BLaER1 (cell line): ENCODE measurements around the gene CFAP97D1.

Source experiments
- H3K27ac ChIP-seq: shearing (Covaris generic); formaldehyde crosslinking; 2 replicates; pipeline ENCODE4 v1.8.1; 2022
- H3K27me3 ChIP-seq: shearing (Covaris generic); formaldehyde crosslinking; 2 replicates; pipeline ENCODE4 v1.8.1; 2022
- H3K36me3 ChIP-seq: shearing (Covaris generic); formaldehyde crosslinking; 2 replicates; pipeline ENCODE4 v1.8.1; 2022
- H3K4me1 ChIP-seq: shearing (Covaris generic); formaldehyde crosslinking; 2 replicates; pipeline ENCODE4 v1.8.1; 2022
- H3K4me2 ChIP-seq: shearing (Covaris generic); formaldehyde crosslinking; 2 replicates; pipeline ENCODE4 v1.8.1; 2022
- H3K4me3 ChIP-seq: shearing (Covaris generic); formaldehyde crosslinking; 2 replicates; pipeline ENCODE4 v1.8.1; 2022
- H3K9ac ChIP-seq: shearing (Covaris generic); formaldehyde crosslinking; 2 replicates; pipeline ENCODE4 v1.8.1; 2022
- H3K9me3 ChIP-seq: shearing (Covaris generic); formaldehyde crosslinking; 2 replicates; pipeline ENCODE4 v1.8.1; 2022
- H4K20me1 ChIP-seq: shearing (Covaris generic); formaldehyde crosslinking; 2 replicates; pipeline ENCODE4 v1.8.1; 2022
- Cebpa-rat ChIP-seq: shearing (Covaris generic); IDR thresholded peaks from 2 replicates; pipeline ENCODE4 v1.8.1; 2022

Gene CFAP97D1

GRCh38 chr17:43809121-43809520 lies 28.9 kb downstream of the CFAP97D1 start:
- Histone ChIP-seq H4K20me1 (no peaks in the 10 kb centered on the region), H3K4me3 (no peak overlapping the region), H3K4me2 (no peak overlapping the region), H3K27ac (no peak overlapping the region), H3K4me1 (no peaks in the 10 kb centered on the region), H3K9me3 (no peaks in the 10 kb centered on the region), H3K27me3 (no peaks in the 10 kb centered on the region), H3K36me3 (peaks cover 8% of the 10 kb centered on the region), H3K9ac (no peak overlapping the region)
- TF ChIP-seq Cebpa-rat: no peak

DNA sequence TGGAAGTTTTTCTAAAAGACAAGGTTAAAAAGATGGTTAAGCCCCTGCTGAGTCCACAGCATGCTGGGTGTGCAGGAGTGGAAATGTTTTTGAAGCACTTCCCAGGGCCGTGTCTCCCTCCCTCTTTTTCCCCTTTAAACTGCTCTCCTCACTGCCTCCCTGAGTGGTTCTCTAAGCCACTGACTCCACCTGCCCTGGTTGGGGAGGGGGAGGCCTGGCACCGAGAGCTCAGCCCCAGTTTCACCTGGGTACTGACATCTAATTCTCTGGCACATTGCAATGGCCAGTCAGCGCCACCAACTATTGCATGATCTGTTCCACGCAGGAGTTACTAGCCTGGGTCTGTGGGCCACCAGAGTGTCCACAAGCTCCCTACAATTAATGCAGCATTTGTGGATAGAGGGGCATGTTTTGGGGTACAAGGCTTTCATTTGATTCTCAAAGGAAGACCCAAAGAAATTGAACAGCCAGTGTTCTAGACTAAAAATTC lies 30.0 kb downstream of the CFAP97D1 start:
- no peaks in the 10 kb centered on the region for H4K20me1 ChIP-seq
- H3K36me3 ChIP-seq: peaks cover 8% of the 10 kb centered on the region
- H3K9ac ChIP-seq: no peak overlapping the region
- no peak overlapping the region for H3K4me2 ChIP-seq
- no peaks in the 10 kb centered on the region for H3K4me1 ChIP-seq
- no peak overlapping the region for H3K27ac ChIP-seq
- H3K9me3 ChIP-seq: no peaks in the 10 kb centered on the region
- no peak for TF ChIP-seq Cebpa-rat
- H3K4me3 ChIP-seq: no peak overlapping the region
- H3K27me3 ChIP-seq: no peaks in the 10 kb centered on the region

DNA sequence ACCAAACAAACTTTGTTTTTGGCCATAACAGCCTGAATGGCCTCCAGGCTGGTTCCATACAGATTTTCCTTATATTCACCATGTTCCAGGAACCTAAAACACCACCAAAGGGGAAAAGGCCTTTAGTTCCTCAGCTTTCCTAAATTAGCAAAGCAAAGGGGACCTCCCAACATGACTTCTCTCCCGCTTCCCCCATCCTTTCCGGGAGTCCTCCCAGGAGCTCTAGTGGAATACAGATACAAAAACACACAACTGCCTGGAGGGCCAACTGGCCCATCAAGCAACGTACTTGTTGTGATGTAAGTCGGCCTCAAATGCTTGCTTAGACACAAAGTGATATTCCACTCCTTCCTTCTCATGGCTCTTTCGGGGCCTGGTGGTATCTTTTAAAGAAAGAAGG lies 30.6 kb downstream of the CFAP97D1 start:
- Histone ChIP-seq H4K20me1 (no peaks in the 10 kb centered on the region), H3K36me3 (peaks cover 8% of the 10 kb centered on the region), H3K9ac (no peak overlapping the region), H3K4me3 (no peak overlapping the region), H3K27ac (no peak overlapping the region), H3K9me3 (no peaks in the 10 kb centered on the region), H3K4me2 (no peak overlapping the region), H3K27me3 (no peaks in the 10 kb centered on the region), H3K4me1 (no peaks in the 10 kb centered on the region)
- no peak for TF ChIP-seq Cebpa-rat

DNA sequence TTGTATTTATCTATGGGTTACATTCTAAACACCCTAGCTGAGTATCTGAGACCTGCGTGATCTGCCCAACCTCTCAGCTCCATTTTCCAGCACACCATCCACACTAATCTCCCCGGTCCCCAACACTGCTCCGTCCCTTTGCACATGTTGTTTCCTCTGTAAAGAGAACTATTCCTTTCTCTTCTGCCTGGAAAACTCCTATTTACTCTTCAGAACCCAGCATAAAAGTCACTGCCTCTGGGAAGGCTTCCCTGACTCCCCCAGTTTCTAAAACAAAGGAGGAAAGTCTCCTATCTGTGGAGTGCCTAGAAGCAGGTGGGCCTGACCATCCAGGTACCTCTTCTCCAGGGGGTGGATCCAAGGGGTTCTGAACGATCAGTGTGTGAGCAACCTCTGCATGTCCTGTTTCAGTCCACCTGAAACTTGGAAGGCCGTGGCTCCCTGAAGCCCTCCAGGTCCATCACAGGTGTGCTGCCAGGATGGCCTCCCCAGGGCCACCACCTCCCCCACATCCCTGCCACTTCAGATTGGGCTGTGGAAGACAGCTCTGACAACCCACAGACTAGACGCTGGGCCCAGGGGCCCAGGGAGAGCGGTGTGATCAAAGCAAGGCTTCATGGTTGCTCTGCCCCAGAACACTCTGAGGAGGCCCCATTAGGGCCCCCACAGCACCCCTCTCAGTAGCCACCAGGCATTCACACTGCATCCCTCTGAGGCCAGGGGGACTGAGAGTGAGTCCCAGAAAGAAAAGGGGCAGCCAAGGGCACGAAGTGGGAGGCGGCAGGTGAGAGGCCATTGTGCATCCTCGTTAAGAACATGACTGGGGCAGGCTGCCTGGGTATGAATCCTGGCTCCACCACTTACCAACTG lies 32.4 kb downstream of the CFAP97D1 start:
- no peak for TF ChIP-seq Cebpa-rat
- no peak overlapping the region for H3K9ac ChIP-seq
- H3K4me3 ChIP-seq: no peak overlapping the region
- no peaks in the 10 kb centered on the region for H3K4me1 ChIP-seq
- H3K27me3 ChIP-seq: no peaks in the 10 kb centered on the region
- no peaks in the 10 kb centered on the region for H3K9me3 ChIP-seq
- H4K20me1 ChIP-seq: no peaks in the 10 kb centered on the region
- no peak overlapping the region for H3K27ac ChIP-seq
- H3K36me3 ChIP-seq: peaks cover 8% of the 10 kb centered on the region
- H3K4me2 ChIP-seq: no peak overlapping the region

DNA sequence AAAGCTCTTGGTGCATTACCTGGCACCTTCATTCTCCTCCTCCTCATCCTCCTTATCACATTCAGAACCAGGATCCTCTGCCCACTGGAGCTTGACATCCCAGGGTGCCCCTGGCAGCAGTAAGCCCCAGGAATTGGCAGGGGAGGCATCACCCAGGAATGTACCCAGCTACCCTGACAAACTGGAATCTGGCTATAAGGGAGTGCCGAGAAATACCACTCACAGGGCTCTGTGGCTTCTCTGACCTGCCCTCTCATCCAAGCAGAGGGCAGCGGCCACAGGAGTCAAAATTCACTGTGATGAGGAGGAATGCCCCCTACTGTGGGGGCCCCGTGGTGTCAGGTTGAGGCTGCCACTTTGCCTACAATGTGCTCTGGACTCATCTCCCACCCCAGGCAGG lies 33.2 kb downstream of the CFAP97D1 start:
- no peak overlapping the region for H3K4me2 ChIP-seq
- no peak for TF ChIP-seq Cebpa-rat
- H3K4me3 ChIP-seq: no peak overlapping the region
- no peak overlapping the region for H3K27ac ChIP-seq
- H3K4me1 ChIP-seq: no peaks in the 10 kb centered on the region
- peaks cover 8% of the 10 kb centered on the region for H3K36me3 ChIP-seq
- H3K9ac ChIP-seq: no peak overlapping the region
- no peaks in the 10 kb centered on the region for H3K9me3 ChIP-seq
- H3K27me3 ChIP-seq: no peaks in the 10 kb centered on the region
- H4K20me1 ChIP-seq: no peaks in the 10 kb centered on the region

- Histone ChIP-seq H3K4me2 (no peak overlapping the region), H4K20me1 (no peaks in the 10 kb centered on the region), H3K36me3 (peaks cover 8% of the 10 kb centered on the region), H3K9ac (no peak overlapping the region), H3K27me3 (no peaks in the 10 kb centered on the region), H3K9me3 (no peaks in the 10 kb centered on the region), H3K4me3 (no peak overlapping the region), H3K27ac (no peak overlapping the region), H3K4me1 (no peaks in the 10 kb centered on the region)
- no peak for TF ChIP-seq Cebpa-rat
Measured at GRCh38 chr17:43814026-43814425, 33.8 kb downstream of the CFAP97D1 start.

DNA sequence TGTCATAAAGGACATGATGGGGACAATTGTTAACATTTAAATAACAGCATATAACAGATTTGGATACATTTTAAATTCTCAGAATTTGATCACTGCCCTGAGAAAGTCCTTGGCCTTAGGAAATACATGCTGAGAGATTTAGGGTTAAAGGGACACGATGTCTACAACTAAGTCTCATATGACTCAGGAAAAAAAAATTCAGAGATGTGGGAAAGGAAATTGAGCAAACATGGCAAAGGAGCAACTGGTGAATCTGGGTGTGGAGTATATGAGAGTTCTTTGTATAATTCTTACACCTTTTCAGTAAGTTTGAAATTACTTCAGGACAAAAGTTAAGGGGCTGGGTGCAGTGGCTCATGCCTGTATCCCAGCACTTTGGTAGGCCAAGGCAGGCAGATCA lies 34.5 kb downstream of the CFAP97D1 start:
- Histone ChIP-seq H3K36me3 (peaks cover 8% of the 10 kb centered on the region), H3K4me3 (no peak overlapping the region), H3K27me3 (no peaks in the 10 kb centered on the region), H4K20me1 (no peaks in the 10 kb centered on the region), H3K9me3 (no peaks in the 10 kb centered on the region), H3K27ac (no peak overlapping the region), H3K4me1 (no peaks in the 10 kb centered on the region), H3K4me2 (no peak overlapping the region), H3K9ac (no peak overlapping the region)
- no peak for TF ChIP-seq Cebpa-rat

DNA sequence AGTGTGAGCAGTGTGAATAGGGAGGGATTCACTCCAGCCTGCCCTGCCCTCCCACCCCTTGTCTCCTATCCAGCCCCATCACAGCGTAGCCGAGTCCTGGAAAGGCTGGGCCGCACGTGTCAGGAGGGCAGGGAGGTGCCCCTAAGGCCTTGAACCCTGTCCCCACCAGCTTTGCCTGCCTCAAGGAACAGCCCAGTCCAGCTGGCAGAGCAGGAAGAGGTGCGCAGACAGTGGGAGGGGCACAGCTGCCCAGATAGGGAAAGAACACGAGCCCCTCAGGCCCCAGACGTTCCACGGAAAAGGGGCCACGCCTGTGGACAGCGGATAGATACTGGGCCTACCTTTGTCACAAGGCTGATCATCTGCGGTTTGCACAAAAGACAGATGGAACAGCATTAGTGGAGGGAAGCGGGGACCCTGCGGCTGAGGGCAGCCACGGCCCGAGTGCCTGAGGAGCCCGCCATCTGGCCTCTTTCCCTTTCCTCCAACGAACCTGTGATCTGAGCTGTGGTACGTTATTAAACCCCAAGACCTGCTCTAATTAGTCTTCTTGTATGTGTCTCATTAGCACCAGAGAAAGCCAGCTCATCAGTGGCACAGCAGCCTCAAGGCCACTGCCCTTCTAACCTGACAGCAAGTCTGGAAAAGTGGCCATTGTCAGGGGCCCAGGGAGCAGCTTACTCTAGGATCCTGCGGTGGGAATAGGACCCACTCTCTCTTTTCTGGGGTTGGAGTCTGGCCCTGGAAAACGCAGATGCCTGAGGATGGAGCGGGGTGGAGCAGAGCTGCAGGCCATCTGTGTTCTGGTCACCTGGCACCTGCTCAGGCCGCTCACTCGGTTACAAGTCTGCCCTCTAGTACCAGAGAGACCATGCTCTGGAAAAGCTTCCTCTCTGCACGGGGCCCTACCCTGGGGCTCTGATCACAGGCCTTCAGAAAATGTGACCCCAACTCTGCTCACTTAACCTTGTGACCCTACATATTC lies 36.4 kb downstream of the CFAP97D1 start:
- H3K4me1 ChIP-seq: no peaks in the 10 kb centered on the region
- no peaks in the 10 kb centered on the region for H3K27me3 ChIP-seq
- no peak overlapping the region for H3K9ac ChIP-seq
- H3K36me3 ChIP-seq: peaks cover 13% of the 10 kb centered on the region
- no peaks in the 10 kb centered on the region for H4K20me1 ChIP-seq
- H3K27ac ChIP-seq: no peak overlapping the region
- no peak for TF ChIP-seq Cebpa-rat
- no peak overlapping the region for H3K4me3 ChIP-seq
- no peak overlapping the region for H3K4me2 ChIP-seq
- no peaks in the 10 kb centered on the region for H3K9me3 ChIP-seq

GRCh38 chr17:43817826-43818225 lies 37.6 kb downstream of the CFAP97D1 start:
- H4K20me1 ChIP-seq: no peaks in the 10 kb centered on the region
- no peak overlapping the region for H3K9ac ChIP-seq
- TF ChIP-seq Cebpa-rat: no peak
- H3K4me3 ChIP-seq: no peak overlapping the region
- no peaks in the 10 kb centered on the region for H3K27me3 ChIP-seq
- H3K36me3 ChIP-seq: peaks cover 13% of the 10 kb centered on the region
- no peak overlapping the region for H3K27ac ChIP-seq
- H3K9me3 ChIP-seq: no peaks in the 10 kb centered on the region
- no peak overlapping the region for H3K4me2 ChIP-seq
- H3K4me1 ChIP-seq: no peaks in the 10 kb centered on the region

DNA sequence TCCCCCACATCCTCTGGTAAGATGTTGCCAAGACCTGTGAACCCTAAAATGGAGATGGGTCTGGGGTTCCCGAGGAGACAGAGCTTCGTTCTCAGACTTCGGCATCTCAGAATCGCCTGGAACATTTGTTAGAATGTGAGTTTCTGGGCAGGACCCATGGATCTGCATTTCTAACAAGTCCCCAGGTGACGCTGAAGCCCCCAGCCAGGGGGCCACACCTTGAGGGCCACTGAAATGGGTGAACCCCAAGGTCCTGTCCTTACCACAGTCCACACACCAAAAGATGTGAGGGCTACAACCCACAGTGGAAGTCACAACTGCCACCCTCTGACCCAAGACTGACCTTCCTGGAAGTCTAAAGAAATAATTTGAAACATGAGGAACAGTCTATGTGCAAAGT lies 38.7 kb downstream of the CFAP97D1 start:
- H3K4me2 ChIP-seq: no peak overlapping the region
- no peak for TF ChIP-seq Cebpa-rat
- no peak overlapping the region for H3K9ac ChIP-seq
- H3K4me1 ChIP-seq: no peaks in the 10 kb centered on the region
- no peaks in the 10 kb centered on the region for H4K20me1 ChIP-seq
- H3K4me3 ChIP-seq: no peak overlapping the region
- H3K27ac ChIP-seq: no peak overlapping the region
- H3K36me3 ChIP-seq: peaks cover 6% of the 10 kb centered on the region; the same call in 1 of the 2 replicates
- no peaks in the 10 kb centered on the region for H3K27me3 ChIP-seq
- no peaks in the 10 kb centered on the region for H3K9me3 ChIP-seq
